ENCODE measurements around the gene MLANA.

The MLANA gene

DNA sequence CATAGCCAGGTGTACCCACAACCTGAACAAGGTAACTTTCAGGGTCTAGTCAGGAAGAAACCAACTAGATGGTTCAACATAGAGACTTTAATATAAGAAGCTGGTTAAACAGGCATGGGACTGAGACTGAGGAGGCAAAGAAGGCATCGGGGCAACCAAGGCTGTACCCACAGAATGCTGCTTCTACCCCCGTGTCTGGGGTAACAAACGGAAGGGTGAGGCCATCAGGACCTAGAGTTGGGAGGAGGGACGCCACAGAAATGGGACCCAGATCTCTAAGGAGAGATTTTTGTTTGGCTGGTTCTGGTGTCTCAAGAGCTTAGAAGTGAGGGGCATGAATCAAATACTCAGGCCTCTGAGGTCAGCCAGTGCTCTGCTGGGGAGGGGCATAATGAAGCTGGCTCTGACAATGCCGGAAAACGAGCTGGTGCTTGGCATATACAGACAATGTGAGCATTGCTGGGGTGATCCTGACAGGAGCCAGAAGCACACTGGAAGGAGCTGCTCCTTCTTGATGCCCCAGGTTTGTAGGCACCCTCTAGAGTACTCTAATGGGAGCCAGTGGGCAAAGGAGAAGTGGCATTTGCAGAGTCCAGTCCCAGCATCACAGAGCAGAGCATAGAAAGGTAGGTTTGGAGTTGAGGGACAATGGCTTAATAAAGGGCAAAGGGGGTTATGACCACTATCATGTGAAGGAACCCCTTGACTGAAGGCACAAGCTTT is 3.7 kb downstream of the MLANA start:
- Histone ChIP-seq H4K91ac (ENCODE audit: low read depth, low read length) (no peak overlapping the region), H3K14ac (ENCODE audit: low read length) (no peak overlapping the region), H3K4me3 (ENCODE audit: low read depth, low read length) (no peak overlapping the region), H4K12ac (ENCODE audit: low read depth, low read length) (no peak overlapping the region), H3K4me2 (ENCODE audit: low read length) (no peak overlapping the region), H3K79me2 (ENCODE audit: control insufficient read depth, insufficient read depth, low read length, poor library complexity) (no peaks in the 10 kb centered on the region), H2BK5ac (ENCODE audit: low read depth, low read length, poor library complexity) (no peak overlapping the region), H2BK120ac (ENCODE audit: insufficient read depth, low read length, poor library complexity) (no peak overlapping the region), H2BK12ac (ENCODE audit: low read length) (no peak overlapping the region), H3K9ac (ENCODE audit: low read length) (no peak overlapping the region), H3K9me3 (ENCODE audit: insufficient read depth, low read depth, low read length) (no peaks in the 10 kb centered on the region), H4K8ac (ENCODE audit: low read depth, low read length) (no peak overlapping the region), H3K36me3 (ENCODE audit: control insufficient read depth in 1 of 2, insufficient read depth in 2 of 2, low read length in 2 of 2) (no peaks in the 10 kb centered on the region), H3K4me1 (ENCODE audit: control insufficient read depth in 1 of 2, insufficient read depth in 2 of 2, low read length in 2 of 2) (peaks cover 0 to 4% of the 10 kb centered on the region in 2 experiments), H3K27ac (ENCODE audit: low read depth, low read length) (no peak overlapping the region), H3K4ac (ENCODE audit: low read depth, low read length) (no peak overlapping the region), H2AFZ (ENCODE audit: insufficient read depth, low read length, poor library complexity) (no peak overlapping the region), H3K79me1 (ENCODE audit: low read length) (no peaks in the 10 kb centered on the region), H2AK5ac (ENCODE audit: low read length) (no peak overlapping the region), H3K18ac (ENCODE audit: low read length) (no peak overlapping the region), H3K23ac (ENCODE audit: low read length) (no peak overlapping the region), H3K27me3 (ENCODE audit: insufficient read depth, low read length) (no peaks in the 10 kb centered on the region)
- no CpG with 5 or more reads among the region's 6 CpGs for whole genome bisulfite sequencing (ENCODE audit: extremely low coverage, insufficient coverage, insufficient read length)
- DNase-seq, result no peak

DNA sequence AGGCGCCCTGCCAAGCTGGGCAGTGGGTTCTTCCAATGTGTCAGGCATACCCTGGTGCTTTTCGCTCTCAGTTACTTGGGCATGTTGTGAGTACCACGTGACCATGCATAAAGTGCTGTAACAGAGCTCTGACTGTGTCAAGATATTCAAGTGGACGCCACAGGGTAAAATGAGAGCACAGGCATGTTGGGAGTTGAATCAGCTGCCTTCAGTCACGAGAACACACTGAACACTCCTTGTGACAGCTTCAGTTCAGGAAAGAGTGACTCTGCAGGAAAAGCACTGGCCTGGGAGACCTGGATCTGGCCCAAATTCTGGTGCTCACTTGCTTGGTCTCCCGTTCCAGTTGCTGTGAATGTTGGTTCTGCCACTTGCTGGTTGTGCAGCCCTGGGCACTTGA is 5.1 kb downstream of the MLANA start:
- Histone ChIP-seq H2BK120ac (ENCODE audit: insufficient read depth, low read length, poor library complexity) (no peak overlapping the region), H3K9ac (ENCODE audit: low read length) (no peak overlapping the region), H2AK5ac (ENCODE audit: low read length) (no peak overlapping the region), H3K36me3 (ENCODE audit: control insufficient read depth in 1 of 2, insufficient read depth in 2 of 2, low read length in 2 of 2) (no peaks in the 10 kb centered on the region), H3K4me1 (ENCODE audit: control insufficient read depth in 1 of 2, insufficient read depth in 2 of 2, low read length in 2 of 2) (peaks cover 0 to 4% of the 10 kb centered on the region in 2 experiments), H2BK5ac (ENCODE audit: low read depth, low read length, poor library complexity) (no peak overlapping the region), H3K9me3 (ENCODE audit: insufficient read depth, low read depth, low read length) (no peaks in the 10 kb centered on the region), H4K8ac (ENCODE audit: low read depth, low read length) (no peak overlapping the region), H3K14ac (ENCODE audit: low read length) (no peak overlapping the region), H2AFZ (ENCODE audit: insufficient read depth, low read length, poor library complexity) (no peak overlapping the region), H4K12ac (ENCODE audit: low read depth, low read length) (no peak overlapping the region), H3K79me2 (ENCODE audit: control insufficient read depth, insufficient read depth, low read length, poor library complexity) (no peaks in the 10 kb centered on the region), H4K91ac (ENCODE audit: low read depth, low read length) (no peak overlapping the region), H3K4me2 (ENCODE audit: low read length) (no peak overlapping the region), H3K79me1 (ENCODE audit: low read length) (no peaks in the 10 kb centered on the region), H3K4me3 (ENCODE audit: low read depth, low read length) (no peak overlapping the region), H3K18ac (ENCODE audit: low read length) (no peak overlapping the region), H3K27me3 (ENCODE audit: insufficient read depth, low read length) (no peaks in the 10 kb centered on the region), H3K27ac (ENCODE audit: low read depth, low read length) (no peak overlapping the region), H2BK12ac (ENCODE audit: low read length) (no peak overlapping the region), H3K23ac (ENCODE audit: low read length) (no peak overlapping the region), H3K4ac (ENCODE audit: low read depth, low read length) (no peak overlapping the region)
- WGBS (ENCODE audit: extremely low coverage, insufficient coverage, insufficient read length), result no CpG with 5 or more reads among the region's 6 CpGs
- DNase-seq, result no peak

DNA sequence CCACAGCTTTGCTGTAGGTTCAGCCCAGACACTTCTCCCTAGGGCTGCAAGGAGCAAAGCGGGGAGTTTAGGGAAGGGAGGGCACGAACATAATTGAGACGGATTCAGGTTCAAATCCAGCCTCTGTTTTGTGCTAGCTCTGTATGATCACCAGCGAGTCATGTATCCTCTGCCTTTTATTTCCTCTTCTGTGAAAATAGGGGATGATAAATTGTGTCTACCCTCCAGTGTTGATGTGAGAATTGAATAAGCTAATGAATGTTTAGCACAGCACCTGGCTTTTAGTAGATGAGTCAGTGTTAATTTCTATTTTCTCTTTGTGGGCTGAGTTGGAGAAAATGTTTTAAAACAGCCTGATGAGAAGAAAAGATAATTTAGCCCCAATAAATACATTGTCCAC is 6.2 kb downstream of the MLANA start:
- H3K9me3 ChIP-seq (ENCODE audit: insufficient read depth, low read depth, low read length), result no peaks in the 10 kb centered on the region
- no peak overlapping the region for H3K27ac ChIP-seq (ENCODE audit: low read depth, low read length)
- WGBS (ENCODE audit: extremely low coverage, insufficient coverage, insufficient read length), result no CpG with 5 or more reads among the region's 4 CpGs

DNA sequence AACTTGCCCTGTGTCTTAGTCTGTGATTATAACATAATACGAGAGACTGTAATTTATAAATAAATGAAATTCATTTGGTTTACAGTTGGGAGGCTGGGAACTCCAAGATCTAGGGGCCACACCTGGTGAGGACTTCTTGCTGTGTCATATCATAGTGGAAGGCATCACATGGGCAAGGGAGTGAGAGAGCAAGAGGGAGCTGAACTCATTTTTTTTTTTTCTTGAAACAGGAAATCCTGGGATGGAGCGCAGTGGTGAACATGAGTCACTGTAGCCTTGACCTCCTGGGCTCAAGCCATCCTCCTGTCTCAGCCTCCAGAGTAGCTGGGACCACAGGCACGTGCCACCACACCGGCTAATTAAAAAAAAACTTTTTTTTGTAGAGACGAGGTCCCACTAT is 7.2 kb downstream of the MLANA start:
- no peak overlapping the region for H4K8ac ChIP-seq (ENCODE audit: low read depth, low read length)
- no peaks in the 10 kb centered on the region for H3K9me3 ChIP-seq (ENCODE audit: insufficient read depth, low read depth, low read length)
- no peak overlapping the region for H3K27ac ChIP-seq (ENCODE audit: low read depth, low read length)
- H3K36me3 ChIP-seq (ENCODE audit: control insufficient read depth in 1 of 2, insufficient read depth in 2 of 2, low read length in 2 of 2), result no peaks in the 10 kb centered on the region
- no CpG with 5 or more reads among the region's 5 CpGs for WGBS (ENCODE audit: extremely low coverage, insufficient coverage, insufficient read length)
- no peak overlapping the region for H3K23ac ChIP-seq (ENCODE audit: low read length)
- no peak overlapping the region for H3K14ac ChIP-seq (ENCODE audit: low read length)
- no peak overlapping the region for H3K4me3 ChIP-seq (ENCODE audit: low read depth, low read length)
- H3K27me3 ChIP-seq (ENCODE audit: insufficient read depth, low read length), result no peaks in the 10 kb centered on the region
- H3K9ac ChIP-seq (ENCODE audit: low read length), result no peak overlapping the region
- no peak overlapping the region for H2BK120ac ChIP-seq (ENCODE audit: insufficient read depth, low read length, poor library complexity)
- H4K12ac ChIP-seq (ENCODE audit: low read depth, low read length), result no peak overlapping the region
- H3K79me2 ChIP-seq (ENCODE audit: control insufficient read depth, insufficient read depth, low read length, poor library complexity), result no peaks in the 10 kb centered on the region
- peaks cover 0 to 4% of the 10 kb centered on the region in 2 experiments for H3K4me1 ChIP-seq (ENCODE audit: control insufficient read depth in 1 of 2, insufficient read depth in 2 of 2, low read length in 2 of 2)
- DNase-seq, result no peak
- no peak overlapping the region for H2BK12ac ChIP-seq (ENCODE audit: low read length)
- H2BK5ac ChIP-seq (ENCODE audit: low read depth, low read length, poor library complexity), result no peak overlapping the region
- H3K18ac ChIP-seq (ENCODE audit: low read length), result no peak overlapping the region
- H4K91ac ChIP-seq (ENCODE audit: low read depth, low read length), result no peak overlapping the region
- no peak overlapping the region for H2AK5ac ChIP-seq (ENCODE audit: low read length)
- H2AFZ ChIP-seq (ENCODE audit: insufficient read depth, low read length, poor library complexity), result no peak overlapping the region
- no peaks in the 10 kb centered on the region for H3K79me1 ChIP-seq (ENCODE audit: low read length)
- H3K4ac ChIP-seq (ENCODE audit: low read depth, low read length), result no peak overlapping the region
- no peak overlapping the region for H3K4me2 ChIP-seq (ENCODE audit: low read length)

More for the DNA sequence above, 6.2 kb downstream of the MLANA start:
- H2AFZ ChIP-seq (ENCODE audit: insufficient read depth, low read length, poor library complexity), result no peak overlapping the region
- H4K12ac ChIP-seq (ENCODE audit: low read depth, low read length), result no peak overlapping the region
- no peak overlapping the region for H3K18ac ChIP-seq (ENCODE audit: low read length)
- no peaks in the 10 kb centered on the region for H3K36me3 ChIP-seq (ENCODE audit: control insufficient read depth in 1 of 2, insufficient read depth in 2 of 2, low read length in 2 of 2)
- H3K9ac ChIP-seq (ENCODE audit: low read length), result no peak overlapping the region
- DNase-seq, result no peak
- no peak overlapping the region for H2BK5ac ChIP-seq (ENCODE audit: low read depth, low read length, poor library complexity)
- no peak overlapping the region for H2BK120ac ChIP-seq (ENCODE audit: insufficient read depth, low read length, poor library complexity)
- H3K79me1 ChIP-seq (ENCODE audit: low read length), result no peaks in the 10 kb centered on the region
- H3K79me2 ChIP-seq (ENCODE audit: control insufficient read depth, insufficient read depth, low read length, poor library complexity), result no peaks in the 10 kb centered on the region
- no peaks in the 10 kb centered on the region for H3K27me3 ChIP-seq (ENCODE audit: insufficient read depth, low read length)
- no peak overlapping the region for H3K14ac ChIP-seq (ENCODE audit: low read length)
- H4K8ac ChIP-seq (ENCODE audit: low read depth, low read length), result no peak overlapping the region
- H3K4me3 ChIP-seq (ENCODE audit: low read depth, low read length), result no peak overlapping the region
- H4K91ac ChIP-seq (ENCODE audit: low read depth, low read length), result no peak overlapping the region
- H3K4me2 ChIP-seq (ENCODE audit: low read length), result no peak overlapping the region
- H3K4me1 ChIP-seq (ENCODE audit: control insufficient read depth in 1 of 2, insufficient read depth in 2 of 2, low read length in 2 of 2), result peaks cover 0 to 4% of the 10 kb centered on the region in 2 experiments
- no peak overlapping the region for H2AK5ac ChIP-seq (ENCODE audit: low read length)
- no peak overlapping the region for H3K23ac ChIP-seq (ENCODE audit: low read length)
- no peak overlapping the region for H3K4ac ChIP-seq (ENCODE audit: low read depth, low read length)
- no peak overlapping the region for H2BK12ac ChIP-seq (ENCODE audit: low read length)

Data from trophoblast cell (in vitro differentiated cells and primary cell).